Prostate gland (tissue), 2 donors: ENCODE data around the gene RBCK1.

Source experiments
- CTCF ChIP-seq, 4 experiments: fragments of 200-600 bp in 2 of 4; fragments of 450-650 bp in 2 of 4; sonication (generic) in 2 of 4; IDR thresholded peaks; 1 replicate in 3 of 4; 2 replicates in 1 of 4; pipeline ENCODE4 v1.5.1; 2016 to 2019; ENCODE audit warnings: antibody characterized with exemption in 4 of 4, mild to moderate bottlenecking in 2 of 4, moderate library complexity in 2 of 4
- POLR2A ChIP-seq: fragments of 450-650 bp; IDR thresholded peaks from one replicate; pipeline ENCODE4 v1.6.1; 2016; ENCODE audit warnings: antibody characterized with exemption, mild to moderate bottlenecking
- POLR2AphosphoS5 ChIP-seq: sonication (generic); formaldehyde crosslinking; IDR thresholded peaks from one replicate; pipeline ENCODE4 v1.6.1; 2017; ENCODE audit warnings: antibody characterized with exemption

- TF ChIP-seq CTCF (IDR thresholded peaks at IDR 0.05) = no peak
- no peak for TF ChIP-seq POLR2A
- peak; percentile 58 for TF ChIP-seq POLR2AphosphoS5
These were observed 11.3 kb upstream of the RBCK1 start for GRCh38 chr20:396619-397431.
